GM18867 (cell line): Measurements from ENCODE around the gene VWF.
"Not testable (repeated sequence)": the region's sequence is repeated elsewhere in the genome, so short reads cannot be mapped to it uniquely, and the experiment has no call there.

Source experiments
- ATAC-seq: cut with Tn5 transposase; IDR thresholded peaks from one replicate; pipeline ENCODE4 v1.9.1; 2021; ENCODE audit warnings: mild to moderate bottlenecking, moderate library complexity; ENCODE audit not compliant: unreplicated experiment

Gene VWF

GRCh38 chr12:6010631-6011350 is 113.7 kb downstream of the VWF start:
- not testable (repeated sequence) for ATAC-seq

- no peak for ATAC-seq
Observed at GRCh38 chr12:5997260-5997659, 127.2 kb downstream of the VWF start.

DNA sequence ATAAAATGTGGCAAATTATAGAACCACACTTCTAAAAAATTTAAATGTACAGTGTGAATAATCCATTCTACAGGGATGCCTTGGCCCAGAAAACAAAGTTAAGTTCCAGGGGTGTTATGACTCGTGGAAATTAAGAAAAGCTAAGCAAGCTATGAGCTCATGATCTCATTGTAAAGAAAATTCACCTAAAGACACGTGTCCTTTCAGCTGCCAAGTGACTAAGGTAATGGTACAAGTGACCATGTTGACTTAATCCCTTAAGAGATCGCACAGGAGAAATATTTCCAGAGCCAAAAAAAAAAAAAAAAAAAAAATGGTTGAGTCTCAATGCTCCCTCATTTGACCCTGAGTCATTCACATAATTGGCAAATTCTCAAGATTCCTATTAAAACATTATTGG is 128.0 kb downstream of the VWF start:
- ATAC-seq = no peak

DNA sequence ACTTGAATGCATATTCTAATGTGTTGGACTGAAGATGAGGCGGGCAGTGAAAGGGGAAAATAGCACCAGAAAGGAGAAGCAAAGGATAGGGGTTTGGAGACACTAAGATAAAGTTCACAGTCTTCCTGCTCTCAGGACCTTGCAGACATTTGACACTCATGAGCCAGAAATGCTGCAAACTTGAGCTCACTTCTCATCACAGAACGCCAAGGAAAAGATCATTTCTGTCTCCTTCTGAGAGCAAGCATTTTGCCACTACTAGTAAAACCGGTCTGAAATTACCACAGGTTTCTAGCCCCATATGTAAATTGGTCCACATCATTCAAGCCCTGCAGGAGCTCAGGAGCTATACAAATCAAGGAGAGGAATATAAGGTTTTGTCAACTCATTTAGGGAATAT is 134.8 kb downstream of the VWF start:
- ATAC-seq = no peak

DNA sequence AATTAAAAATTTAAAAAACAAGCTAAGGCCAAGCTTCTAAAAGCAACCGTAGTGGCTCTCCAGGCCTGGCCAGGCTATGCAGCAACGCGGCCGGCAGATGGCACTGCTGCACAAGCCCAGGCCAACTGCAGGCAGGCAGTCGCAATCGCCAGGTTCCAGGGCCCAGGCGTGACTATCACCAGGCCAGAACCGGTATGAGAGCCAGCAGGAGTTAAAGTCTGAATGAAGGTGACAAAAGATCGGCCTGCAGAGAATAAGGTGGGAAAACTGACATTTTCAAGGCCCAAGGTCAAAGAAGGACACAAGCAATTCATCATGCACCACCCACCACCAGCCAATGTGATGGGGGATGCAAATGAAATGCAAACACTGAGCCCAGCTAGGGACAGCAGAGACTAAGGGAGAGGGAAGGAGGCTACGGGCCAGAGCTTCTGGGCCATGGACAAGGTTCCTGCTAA is 135.8 kb downstream of the VWF start:
- ATAC-seq = peak; percentile 77

GRCh38 chr12:5988088-5988487 is 136.4 kb downstream of the VWF start:
- no peak for ATAC-seq

- no peak for ATAC-seq
Observed at GRCh38 chr12:5987573-5987972, 136.9 kb downstream of the VWF start.

DNA sequence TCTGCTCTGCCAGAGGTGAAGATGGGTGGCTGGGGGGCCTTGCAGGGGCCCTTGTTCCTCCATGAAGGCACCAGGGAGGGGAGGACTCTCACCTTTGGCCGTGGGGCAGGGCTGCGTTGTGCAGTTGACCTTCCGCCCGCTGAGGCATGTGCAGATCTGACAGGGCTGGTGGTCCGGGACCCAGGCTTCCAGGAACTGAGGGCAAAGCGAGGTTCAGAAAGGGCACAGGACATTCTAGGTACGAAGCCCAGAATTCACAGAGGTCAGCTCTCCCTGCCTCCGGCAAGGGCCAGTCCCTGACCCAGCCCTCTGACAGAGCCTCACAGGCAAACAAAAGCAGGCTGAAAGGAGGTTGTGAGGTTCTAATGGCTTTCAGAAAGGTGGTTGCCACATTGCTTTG is 139.0 kb downstream of the VWF start:
- no peak for ATAC-seq

DNA sequence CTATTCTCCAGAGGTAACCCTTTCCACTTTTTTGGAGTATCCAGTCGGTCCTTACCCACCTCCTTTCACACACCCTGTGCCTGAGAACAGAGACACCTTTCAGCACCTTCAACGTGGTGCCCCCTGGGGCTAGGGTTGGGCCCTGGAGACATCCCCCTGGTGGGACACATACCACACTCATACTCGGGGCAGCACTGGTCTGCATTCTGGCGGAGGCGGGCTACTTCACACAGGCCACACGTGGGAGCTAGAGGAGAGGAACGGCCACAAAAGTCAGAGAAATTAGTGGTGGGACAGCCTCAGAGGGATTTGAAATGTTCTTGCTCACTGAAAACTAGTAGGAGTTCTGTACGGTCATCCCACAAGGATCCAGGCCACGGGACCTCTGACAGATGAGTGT is 139.6 kb downstream of the VWF start:
- ATAC-seq = no peak

- ATAC-seq = no peak
Observed at GRCh38 chr12:5982106-5982505, 142.4 kb downstream of the VWF start.

GRCh38 chr12:5977556-5977955 is 146.9 kb downstream of the VWF start:
- ATAC-seq = no peak

- ATAC-seq = no peak
Observed at GRCh38 chr12:5976711-5977110, 147.8 kb downstream of the VWF start.

DNA sequence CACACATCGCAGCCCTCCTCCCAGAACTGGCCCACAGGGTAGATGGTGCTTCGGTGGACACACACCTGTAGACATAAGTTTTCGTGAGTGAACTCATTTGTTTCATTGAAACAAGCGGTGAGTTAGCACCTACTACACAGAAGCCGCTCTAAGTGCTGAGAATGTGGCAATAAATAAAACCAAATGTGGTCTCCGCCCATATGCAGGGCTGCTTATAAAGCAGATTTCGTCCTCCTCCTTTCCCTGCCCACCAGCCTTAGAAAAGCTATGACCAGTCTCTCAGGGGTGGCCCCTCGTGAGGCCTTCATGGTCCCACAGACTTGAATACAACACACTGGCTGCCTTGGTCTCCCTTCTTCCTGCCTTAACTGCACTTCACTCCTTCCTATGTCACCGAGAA is 148.3 kb downstream of the VWF start:
- no peak for ATAC-seq

GRCh38 chr12:5973461-5974115 is 150.9 kb downstream of the VWF start:
- ATAC-seq = no peak

GRCh38 chr12:5972387-5972786 is 152.1 kb downstream of the VWF start:
- no peak for ATAC-seq

GRCh38 chr12:5971194-5971850 is 153.1 kb downstream of the VWF start:
- ATAC-seq = no peak

- no peak for ATAC-seq
Observed at GRCh38 chr12:5969974-5970690, 154.3 kb downstream of the VWF start.

GRCh38 chr12:5969156-5969973 is 155.1 kb downstream of the VWF start:
- ATAC-seq = no peak

GRCh38 chr12:5967645-5968415 is 156.6 kb downstream of the VWF start:
- ATAC-seq = no peak
